ENCODE measurements around the gene CACNB2.

- TF ChIP-seq POLR2A (IDR thresholded peaks at IDR 0.05; ENCODE audit: low read depth, low read length): no peak
- no peak for TF ChIP-seq TAF1 (IDR thresholded peaks at IDR 0.05; ENCODE audit: low read depth, low read length)
These were observed 22.9 kb upstream of the CACNB2 start for GRCh38 chr10:18117276-18117675.
